ENCODE results near the gene UNC5A.

- TF ChIP-seq ZNF341 (tag by site-specific recombination; IDR thresholded peaks at IDR 0.05; ENCODE audit: low read depth) (peak; percentile 39; the same call in 1 of the 2 replicates), ZNF623 (tag by site-specific recombination; IDR thresholded peaks at IDR 0.05) (no peak), ZNF777 (tag by site-specific recombination; IDR thresholded peaks at IDR 0.05; ENCODE audit: borderline replicate concordance) (no peak), KLF10 (tag by site-specific recombination; IDR thresholded peaks at IDR 0.05) (no peak), INSM2 (tag by site-specific recombination; IDR thresholded peaks at IDR 0.05) (no peak), ZNF558 (tag by site-specific recombination; IDR thresholded peaks at IDR 0.05) (no peak), ELK4 (IDR thresholded peaks at IDR 0.05; ENCODE audit: borderline replicate concordance, low read depth, low read length) (no peak), ZNF24 (tag by site-specific recombination; IDR thresholded peaks at IDR 0.05) (no peak)
These were observed 7.5 kb downstream of the UNC5A start for GRCh38 chr5:176817841-176818377.
